Activated naive CD8-positive, alpha-beta T cell treated with anti-CD3 and anti-CD28 coated beads, Interleukin-2, amount 10 ng/mL, durations not matched to agents 7 days and 5 days (primary cell): ENCODE measurements around the gene RNGTT. TPM values are rescaled to one million over a fixed set of nuclear protein-coding genes. Genes with fewer than 3 reads are reported as not detected.
"Not testable (repeated sequence)": the region's sequence is repeated elsewhere in the genome, so short reads cannot be mapped to it uniquely, and the experiment has no call there.

Experiments used
- ATAC-seq: fragments of 150-1000 bp; cut with Tn5 transposase; one replicate; pipeline ENCODE4 v1.10.0; 2021; ENCODE audit warnings: low read depth, moderate library complexity
- POLR2A ChIA-PET: fragments of 350-600 bp; sonication (Branson Sonifier 250); formaldehyde crosslinking; loops from one replicate; lab custom pipeline; 2021; ENCODE audit warnings: antibody characterized with exemption; lab: Charles Lee
- DNase-seq: peaks from one replicate; pipeline ENCODE4 v3.0.0; 2021
- H3K27ac Mint-ChIP-seq: one replicate; pipeline ENCODE4 v1.8.0; 2022; ENCODE audit warnings: mild to moderate bottlenecking, mixed read lengths
- H3K27me3 Mint-ChIP-seq: one replicate; pipeline ENCODE4 v1.8.0; 2022; ENCODE audit warnings: mild to moderate bottlenecking, moderate library complexity, mixed read lengths
- H3K36me3 Mint-ChIP-seq: one replicate; pipeline ENCODE4 v1.8.0; 2021; ENCODE audit warnings: mild to moderate bottlenecking, mixed read lengths
- H3K4me1 Mint-ChIP-seq: one replicate; pipeline ENCODE4 v1.8.0; 2021; ENCODE audit warnings: mixed read lengths
- H3K4me3 Mint-ChIP-seq: one replicate; pipeline ENCODE4 v1.8.0; 2022; ENCODE audit warnings: mild to moderate bottlenecking, moderate library complexity, mixed read lengths
- H3K9me3 Mint-ChIP-seq: one replicate; pipeline ENCODE4 v1.8.0; 2021; ENCODE audit warnings: mixed read lengths
- total RNA-seq, 2 experiments: library from RNA; stranded (reverse); gene quantifications; one replicate each; pipeline ENCODE4 v1.2.3, GENCODE V29; 2021

The RNGTT gene
- total RNA-seq, 2 experiments from 2014 or later, result 19.9 to 20.1 TPM

- Mint-ChIP-seq H3K9me3 (peaks cover 37% of the 10 kb centered on the region), H3K36me3 (peaks cover 52% of the 10 kb centered on the region)
- H3K4me1 Mint-ChIP-seq, H3K27ac Mint-ChIP-seq, ATAC-seq, POLR2A ChIA-PET, H3K4me3 Mint-ChIP-seq, DNase-seq, H3K27me3 Mint-ChIP-seq: not testable (repeated sequence)
These were observed 135.8 kb downstream of the RNGTT start for GRCh38 chr6:88827599-88827998.

GRCh38 chr6:88825856-88826255 lies 137.6 kb downstream of the RNGTT start:
- peaks cover 39% of the 10 kb centered on the region for H3K36me3 Mint-ChIP-seq

GRCh38 chr6:88823998-88824397 lies 139.4 kb downstream of the RNGTT start:
- no peak for DNase-seq
- POLR2A ChIA-PET, result no interaction called here

More at GRCh38 chr6:88825856-88826255, 137.6 kb downstream of the RNGTT start:
- no peak overlapping the region for H3K4me3 Mint-ChIP-seq
- no peaks in the 10 kb centered on the region for H3K4me1 Mint-ChIP-seq
- POLR2A ChIA-PET, result no interaction called here
- ATAC-seq (no peak), DNase-seq (no peak)
- H3K27ac Mint-ChIP-seq, result no peak overlapping the region
- peaks cover 2% of the 10 kb centered on the region for H3K27me3 Mint-ChIP-seq
- H3K9me3 Mint-ChIP-seq, result peaks cover 22% of the 10 kb centered on the region

GRCh38 chr6:88815491-88815890 lies 147.9 kb downstream of the RNGTT start:
- H3K27me3 Mint-ChIP-seq, result no peaks in the 10 kb centered on the region
- H3K36me3 Mint-ChIP-seq, result peaks cover 12% of the 10 kb centered on the region
- ATAC-seq (no peak), DNase-seq (no peak)
- H3K4me1 Mint-ChIP-seq, result peaks cover 3% of the 10 kb centered on the region
- POLR2A ChIA-PET, result no interaction called here
- no peaks in the 10 kb centered on the region for H3K9me3 Mint-ChIP-seq
- H3K4me3 Mint-ChIP-seq, result no peak overlapping the region
- H3K27ac Mint-ChIP-seq, result no peak overlapping the region

More at GRCh38 chr6:88823998-88824397, 139.4 kb downstream of the RNGTT start:
- no peak for ATAC-seq
- Mint-ChIP-seq H3K9me3 (peaks cover 7% of the 10 kb centered on the region), H3K27me3 (peaks cover 2% of the 10 kb centered on the region), H3K4me1 (no peaks in the 10 kb centered on the region), H3K27ac (no peak overlapping the region), H3K4me3 (no peak overlapping the region), H3K36me3 (peaks cover 29% of the 10 kb centered on the region)

GRCh38 chr6:88814909-88815308 lies 148.5 kb downstream of the RNGTT start:
- no peak overlapping the region for H3K4me3 Mint-ChIP-seq
- POLR2A ChIA-PET, result no interaction called here
- DNase-seq (no peak), ATAC-seq (no peak)
- H3K36me3 Mint-ChIP-seq, result peaks cover 12% of the 10 kb centered on the region
- no peaks in the 10 kb centered on the region for H3K9me3 Mint-ChIP-seq
- H3K4me1 Mint-ChIP-seq, result peaks cover 3% of the 10 kb centered on the region
- H3K27me3 Mint-ChIP-seq, result no peaks in the 10 kb centered on the region
- H3K27ac Mint-ChIP-seq, result no peak overlapping the region

- DNase-seq (no peak), ATAC-seq (no peak)
- no peak overlapping the region for H3K27ac Mint-ChIP-seq
- POLR2A ChIA-PET, result no interaction called here
- H3K4me1 Mint-ChIP-seq, result peaks cover 3% of the 10 kb centered on the region
- H3K4me3 Mint-ChIP-seq, result no peak overlapping the region
- peaks cover 14% of the 10 kb centered on the region for H3K36me3 Mint-ChIP-seq
- H3K9me3 Mint-ChIP-seq, result peaks cover 4% of the 10 kb centered on the region
- H3K27me3 Mint-ChIP-seq, result no peaks in the 10 kb centered on the region
These were observed 150.4 kb downstream of the RNGTT start for GRCh38 chr6:88813045-88813444.

- H3K4me1 Mint-ChIP-seq, result peaks cover 2% of the 10 kb centered on the region
- DNase-seq, result no peak
- peaks cover 14% of the 10 kb centered on the region for H3K9me3 Mint-ChIP-seq
- no peak for ATAC-seq
- POLR2A ChIA-PET, result no interaction called here
- peaks cover 25% of the 10 kb centered on the region for H3K36me3 Mint-ChIP-seq
- no peak overlapping the region for H3K27ac Mint-ChIP-seq
- no peaks in the 10 kb centered on the region for H3K27me3 Mint-ChIP-seq
- H3K4me3 Mint-ChIP-seq, result no peak overlapping the region
These were observed 152.7 kb downstream of the RNGTT start for GRCh38 chr6:88810701-88811100.

GRCh38 chr6:88810089-88810488 lies 153.3 kb downstream of the RNGTT start:
- Mint-ChIP-seq H3K27me3 (no peaks in the 10 kb centered on the region), H3K4me3 (no peak overlapping the region), H3K9me3 (peaks cover 14% of the 10 kb centered on the region), H3K27ac (no peak overlapping the region), H3K36me3 (peaks cover 31% of the 10 kb centered on the region), H3K4me1 (peaks cover 8% of the 10 kb centered on the region)
- DNase-seq (no peak), ATAC-seq (no peak)
- POLR2A ChIA-PET, result no interaction called here

- ATAC-seq (no peak), DNase-seq (no peak)
- peaks cover 14% of the 10 kb centered on the region for H3K9me3 Mint-ChIP-seq
- H3K27ac Mint-ChIP-seq, result no peak overlapping the region
- no peak overlapping the region for H3K4me3 Mint-ChIP-seq
- peaks cover 11% of the 10 kb centered on the region for H3K4me1 Mint-ChIP-seq
- H3K36me3 Mint-ChIP-seq, result peaks cover 38% of the 10 kb centered on the region
- H3K27me3 Mint-ChIP-seq, result no peaks in the 10 kb centered on the region
- POLR2A ChIA-PET, result no interaction called here
These were observed 155.0 kb downstream of the RNGTT start for GRCh38 chr6:88808381-88808780.

GRCh38 chr6:88807622-88808021 lies 155.8 kb downstream of the RNGTT start:
- Mint-ChIP-seq H3K36me3 (peaks cover 43% of the 10 kb centered on the region), H3K4me1 (peaks cover 11% of the 10 kb centered on the region), H3K27ac (no peak overlapping the region), H3K9me3 (peaks cover 16% of the 10 kb centered on the region), H3K4me3 (no peak overlapping the region), H3K27me3 (no peaks in the 10 kb centered on the region)
- POLR2A ChIA-PET, result no interaction called here
- no peak for ATAC-seq
- DNase-seq, result no peak

GRCh38 chr6:88806728-88807127 lies 156.7 kb downstream of the RNGTT start:
- Mint-ChIP-seq H3K27ac (no peak overlapping the region), H3K9me3 (peaks cover 16% of the 10 kb centered on the region), H3K36me3 (peaks cover 48% of the 10 kb centered on the region), H3K27me3 (no peaks in the 10 kb centered on the region), H3K4me3 (no peak overlapping the region), H3K4me1 (peaks cover 14% of the 10 kb centered on the region)
- POLR2A ChIA-PET, result no interaction called here
- ATAC-seq (no peak), DNase-seq (no peak)

- ATAC-seq, result no peak
- Mint-ChIP-seq H3K4me3 (no peak overlapping the region), H3K36me3 (peaks cover 56% of the 10 kb centered on the region), H3K27me3 (no peaks in the 10 kb centered on the region), H3K9me3 (peaks cover 18% of the 10 kb centered on the region), H3K27ac (no peak overlapping the region), H3K4me1 (peaks cover 14% of the 10 kb centered on the region)
- DNase-seq, result no peak
- POLR2A ChIA-PET, result no interaction called here
These were observed 158.7 kb downstream of the RNGTT start for GRCh38 chr6:88804701-88805100.

- no peaks in the 10 kb centered on the region for H3K27me3 Mint-ChIP-seq
- no peak overlapping the region for H3K4me3 Mint-ChIP-seq
- H3K36me3 Mint-ChIP-seq, result peaks cover 3% of the 10 kb centered on the region
- peaks cover 2% of the 10 kb centered on the region for H3K4me1 Mint-ChIP-seq
- H3K9me3 Mint-ChIP-seq, result no peaks in the 10 kb centered on the region
- DNase-seq, result no peak
- ATAC-seq, result no peak
- no peak overlapping the region for H3K27ac Mint-ChIP-seq
- POLR2A ChIA-PET, result no interaction called here
These were observed 177.9 kb downstream of the RNGTT start for GRCh38 chr6:88785478-88785877.

- Mint-ChIP-seq H3K27ac (no peak overlapping the region), H3K4me3 (no peak overlapping the region)
These were observed 182.6 kb downstream of the RNGTT start for GRCh38 chr6:88780714-88781389.

More at GRCh38 chr6:88780714-88781389, 182.6 kb downstream of the RNGTT start:
- Mint-ChIP-seq H3K9me3 (no peaks in the 10 kb centered on the region), H3K36me3 (peaks cover 15% of the 10 kb centered on the region), H3K27me3 (no peaks in the 10 kb centered on the region), H3K4me1 (peaks cover 2% of the 10 kb centered on the region)
- POLR2A ChIA-PET, result interaction anchor here (0.6 kb wide), 1 partner anchor 138 kb away, joined by 6 read pairs; no protein-coding TSS in a partner anchor
- DNase-seq, result no peak
- peak; percentile 58 for ATAC-seq
